Activated CD4-positive, alpha-beta T cell treated with anti-CD3 and anti-CD28 coated beads, Interleukin-2, Interleukin-4, amounts not matched to agents 100 ng/mL and 50 ng/mL, durations not matched to agents 16 hours and 8 hours (primary cell): ENCODE measurements around the gene CNPY4.

Source experiments
- DNase-seq: peaks from one replicate; pipeline ENCODE4 v3.0.0-alpha.2; 2020; ENCODE audit warnings: low spot score

The CNPY4 gene

DNA sequence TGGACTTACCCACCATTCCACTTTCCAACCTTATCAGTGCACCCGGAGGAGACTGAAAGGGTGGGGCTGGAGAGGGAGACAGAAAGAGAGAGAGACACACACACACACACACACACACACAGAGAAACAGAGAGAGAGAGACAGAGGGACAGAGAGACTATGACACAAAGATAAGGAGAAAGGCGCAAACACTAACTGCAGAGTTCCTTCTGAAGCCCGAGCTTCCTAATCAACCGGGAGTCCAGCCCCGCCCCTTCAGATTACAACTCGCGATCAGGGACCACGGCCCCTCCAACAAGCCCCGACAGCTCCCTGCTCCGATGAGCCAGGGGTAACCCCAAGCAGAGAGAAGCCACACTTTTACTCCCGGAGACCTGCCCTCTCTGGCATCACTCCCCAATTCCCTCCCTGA, 48.5 kb downstream of the CNPY4 start:
- DNase-seq, result no peak

DNA sequence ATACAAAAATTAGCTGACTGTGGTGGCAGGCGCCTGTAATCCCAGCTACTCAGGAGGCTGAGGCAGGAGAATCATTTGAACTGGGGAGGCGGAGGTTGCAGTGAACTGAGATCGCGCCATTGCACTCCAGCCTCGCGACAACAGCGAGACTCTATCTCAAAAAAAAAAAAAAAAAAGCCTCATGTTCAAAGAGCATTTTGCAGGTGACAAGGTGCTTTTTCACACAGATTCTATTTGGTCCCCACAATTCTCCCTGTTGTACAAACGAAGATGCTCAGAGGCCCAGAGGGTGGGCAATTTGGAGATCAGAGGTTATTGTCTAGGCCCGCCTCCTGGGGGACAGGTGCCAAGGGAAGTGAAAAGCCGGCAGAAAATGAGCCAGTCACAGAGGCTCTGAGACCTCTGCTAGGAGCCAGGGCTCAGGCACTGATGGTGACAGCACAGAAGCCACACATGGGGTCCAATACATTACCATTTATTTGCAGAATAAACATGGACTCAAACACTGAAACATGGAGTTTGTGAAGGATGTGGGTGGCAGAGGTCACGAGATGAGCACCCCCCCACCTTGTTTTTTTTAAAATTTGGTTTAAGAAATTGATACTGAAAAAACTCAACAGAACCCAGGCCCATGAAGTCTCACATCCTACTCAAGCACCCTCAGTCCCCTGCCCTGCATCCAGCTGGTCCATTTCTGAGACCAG, 49.9 kb downstream of the CNPY4 start:
- no peak for DNase-seq

DNA sequence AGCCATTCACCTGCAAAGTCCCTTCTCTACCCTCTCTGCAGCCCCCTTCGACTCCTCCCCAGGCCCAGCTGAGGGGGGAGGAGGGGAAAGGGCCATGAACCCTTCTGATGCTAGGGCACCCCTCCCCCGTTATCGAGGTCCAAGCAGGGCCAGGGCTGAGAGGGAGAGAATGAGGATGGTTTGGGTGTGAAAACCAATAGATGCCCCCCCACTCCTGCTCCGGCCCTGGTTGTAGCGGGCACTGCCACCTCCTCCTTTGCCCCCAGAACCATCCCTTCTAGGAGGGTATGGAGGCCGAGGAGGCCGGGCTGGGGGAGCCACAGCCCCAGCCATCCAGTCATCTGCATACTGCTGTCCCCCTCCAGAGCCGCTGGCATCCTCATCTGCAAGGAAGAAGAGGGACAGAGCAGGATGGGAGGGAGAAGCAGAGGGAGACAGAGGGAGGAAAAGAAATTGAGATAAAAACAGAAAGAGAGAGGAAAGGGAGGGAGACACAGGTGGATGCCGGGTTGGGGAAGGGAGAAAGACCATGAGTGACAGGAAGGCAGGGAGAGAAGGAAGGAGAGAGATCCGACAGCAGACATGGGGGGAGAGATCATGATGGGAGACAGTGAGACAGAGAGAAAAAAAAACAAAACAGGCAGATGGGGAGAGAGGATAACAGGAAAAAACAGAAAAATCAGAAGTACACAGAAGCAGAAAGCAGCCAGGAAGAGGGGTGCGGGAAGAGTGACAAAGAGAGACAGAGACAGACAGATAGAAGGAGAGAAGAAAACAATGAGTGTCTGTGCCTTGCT, 50.9 kb downstream of the CNPY4 start:
- no peak for DNase-seq

DNA sequence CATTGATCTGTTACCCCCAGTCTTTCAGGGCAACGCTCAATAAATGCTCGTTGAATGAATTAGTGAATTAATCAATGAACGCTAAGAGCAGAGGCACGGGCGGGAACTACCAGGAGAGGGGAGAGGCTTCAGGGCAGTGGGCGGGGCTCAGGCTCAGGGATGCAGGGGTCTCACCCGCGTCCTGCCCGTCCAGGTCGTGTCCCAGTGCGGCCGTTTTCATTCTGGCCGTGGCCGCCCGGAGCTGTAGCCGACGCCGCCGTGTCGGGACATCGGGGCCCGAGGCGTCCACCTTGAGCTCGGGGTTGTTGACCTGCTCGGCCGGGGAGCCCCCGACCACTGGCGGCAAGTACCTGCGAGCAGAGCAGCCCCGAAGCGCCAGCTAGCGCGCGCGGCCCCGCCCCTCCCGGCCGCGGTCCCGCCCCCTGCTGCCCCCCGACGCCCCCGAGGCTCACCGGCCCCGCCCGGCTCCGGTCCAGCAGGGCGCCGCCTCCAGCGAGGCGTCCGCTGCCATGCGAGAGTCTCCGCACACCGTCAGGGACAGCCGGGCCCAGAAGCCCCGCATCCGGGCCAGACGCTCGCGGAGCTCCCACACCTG, 51.8 kb downstream of the CNPY4 start:
- no peak for DNase-seq

DNA sequence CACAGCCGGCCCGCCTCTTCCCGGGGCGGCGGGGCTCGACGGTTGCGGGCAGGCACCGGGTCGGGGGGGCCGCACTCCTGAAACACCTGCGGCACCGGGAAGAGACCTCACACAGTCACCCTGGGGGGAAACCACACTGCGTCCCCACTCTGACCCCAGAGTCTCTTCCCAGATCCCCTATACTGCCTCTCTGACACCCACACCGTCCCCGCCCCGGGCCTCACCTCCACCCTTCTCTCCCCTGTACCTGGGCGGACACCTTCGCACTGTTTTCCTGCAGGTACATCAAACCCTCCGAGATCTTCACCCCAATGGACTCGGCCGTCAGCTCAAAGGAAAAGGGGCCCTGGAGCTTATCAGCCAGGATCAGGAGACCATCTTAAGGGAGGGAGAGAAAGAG, 52.4 kb downstream of the CNPY4 start:
- DNase-seq, result no peak

DNA sequence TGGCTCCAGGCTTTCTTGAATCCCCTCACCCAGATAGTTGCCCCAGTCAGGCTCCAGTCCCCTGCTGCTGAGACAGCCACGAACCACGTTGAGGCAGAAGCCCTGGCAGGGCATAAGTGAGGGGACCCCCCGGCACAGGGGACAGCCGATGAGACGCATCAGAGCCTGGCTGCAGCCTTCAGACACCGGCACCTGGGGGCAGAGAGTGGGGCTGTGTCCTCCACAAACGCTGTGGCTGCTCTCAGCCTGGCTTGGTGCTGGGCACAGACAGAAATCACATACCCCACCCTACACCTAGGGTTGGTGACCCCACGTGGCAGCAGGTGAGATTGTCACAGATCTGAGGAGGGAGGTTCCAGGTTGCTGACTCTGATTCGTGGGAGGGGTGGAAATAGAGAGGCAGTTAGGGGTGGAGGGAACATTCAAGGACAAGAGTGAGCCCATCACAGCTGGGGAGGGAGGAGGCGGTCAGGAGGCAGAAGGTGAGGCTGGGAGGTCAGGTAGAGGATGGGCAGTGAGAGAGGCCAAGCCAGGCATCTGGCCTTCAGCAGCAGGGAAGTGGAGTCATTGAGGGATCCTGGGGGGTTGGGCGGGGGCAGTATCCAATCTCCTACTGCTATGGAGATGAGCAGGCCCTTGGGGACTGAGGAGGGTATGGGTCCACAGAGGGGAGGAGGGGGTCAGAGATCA, 54.5 kb downstream of the CNPY4 start:
- no peak for DNase-seq

DNA sequence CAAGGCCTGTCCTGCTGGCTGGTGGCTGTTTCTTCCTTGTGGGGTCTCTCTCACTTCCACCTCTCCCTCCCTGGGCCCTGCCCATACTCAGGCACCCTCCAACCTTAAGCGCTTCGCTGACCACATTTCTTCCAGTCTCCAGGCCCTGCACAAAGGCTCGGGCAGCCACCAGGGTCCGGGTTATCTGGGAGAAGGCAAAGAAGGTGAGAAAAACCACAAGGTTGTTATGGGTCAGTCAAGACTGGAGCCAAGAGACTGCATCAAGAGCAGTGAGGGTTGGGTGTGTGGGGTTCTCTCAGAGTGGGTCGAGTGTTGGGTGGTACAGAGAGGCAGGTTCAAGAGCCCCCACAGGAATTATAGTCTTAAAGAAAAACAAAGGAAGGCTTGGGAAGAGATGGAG, 55.1 kb downstream of the CNPY4 start:
- no peak for DNase-seq
